ENCODE measurements around the gene VCP.
"Not testable (repeated sequence)": the region's sequence is repeated elsewhere in the genome, so short reads cannot be mapped to it uniquely, and the experiment has no call there.

VCP gene

DNA sequence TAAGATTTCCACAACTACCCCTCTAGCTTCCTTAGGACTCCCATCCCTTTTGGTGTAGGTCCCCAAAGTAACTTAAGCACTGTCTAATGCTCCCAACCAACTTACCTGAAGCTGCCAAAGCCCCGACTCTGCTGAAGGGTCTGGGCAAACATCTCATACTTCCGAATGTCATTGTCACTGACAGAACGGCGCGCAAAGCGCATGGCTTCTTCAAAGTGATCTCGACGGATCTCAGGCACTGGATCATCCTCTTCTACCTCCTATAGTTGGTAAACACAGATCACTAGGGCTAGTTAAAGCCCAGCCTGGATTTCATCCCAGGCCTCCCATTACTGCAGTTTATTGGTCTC is 15.2 kb downstream of the VCP start:
- no peak for DNase-seq

DNA sequence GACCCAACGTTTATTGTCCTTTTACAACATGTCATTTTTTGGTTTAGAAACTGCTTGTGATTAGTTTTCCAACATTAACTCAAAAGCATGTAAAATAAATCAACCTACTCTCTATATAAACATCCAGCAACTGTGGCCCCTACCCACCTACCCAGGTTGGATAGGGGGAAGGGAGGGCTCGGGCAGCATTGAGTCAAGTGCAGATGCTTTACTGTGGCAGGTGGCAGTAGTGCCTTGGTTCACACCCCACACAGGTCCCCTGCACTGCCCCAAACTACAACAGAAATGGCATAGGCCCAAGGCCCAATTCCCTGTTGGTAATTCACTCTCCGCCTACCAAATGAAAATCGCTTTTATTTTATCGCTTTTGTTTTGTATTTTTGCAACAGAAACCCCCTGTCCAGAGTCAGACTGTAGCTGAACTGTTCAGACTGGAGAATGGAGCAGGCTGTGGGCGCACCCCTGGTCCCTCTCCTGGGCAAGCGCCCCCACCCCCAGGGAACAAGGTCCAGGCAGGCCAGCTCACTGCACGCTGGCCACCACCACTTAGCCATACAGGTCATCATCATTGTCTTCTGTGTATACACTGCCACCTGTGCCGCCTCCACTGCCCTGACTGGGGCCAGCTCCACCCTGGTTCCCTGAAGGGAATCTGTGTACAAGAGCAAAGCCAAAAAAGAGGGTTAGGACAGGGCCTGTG is 15.7 kb downstream of the VCP start:
- no peak for DNase-seq

DNA sequence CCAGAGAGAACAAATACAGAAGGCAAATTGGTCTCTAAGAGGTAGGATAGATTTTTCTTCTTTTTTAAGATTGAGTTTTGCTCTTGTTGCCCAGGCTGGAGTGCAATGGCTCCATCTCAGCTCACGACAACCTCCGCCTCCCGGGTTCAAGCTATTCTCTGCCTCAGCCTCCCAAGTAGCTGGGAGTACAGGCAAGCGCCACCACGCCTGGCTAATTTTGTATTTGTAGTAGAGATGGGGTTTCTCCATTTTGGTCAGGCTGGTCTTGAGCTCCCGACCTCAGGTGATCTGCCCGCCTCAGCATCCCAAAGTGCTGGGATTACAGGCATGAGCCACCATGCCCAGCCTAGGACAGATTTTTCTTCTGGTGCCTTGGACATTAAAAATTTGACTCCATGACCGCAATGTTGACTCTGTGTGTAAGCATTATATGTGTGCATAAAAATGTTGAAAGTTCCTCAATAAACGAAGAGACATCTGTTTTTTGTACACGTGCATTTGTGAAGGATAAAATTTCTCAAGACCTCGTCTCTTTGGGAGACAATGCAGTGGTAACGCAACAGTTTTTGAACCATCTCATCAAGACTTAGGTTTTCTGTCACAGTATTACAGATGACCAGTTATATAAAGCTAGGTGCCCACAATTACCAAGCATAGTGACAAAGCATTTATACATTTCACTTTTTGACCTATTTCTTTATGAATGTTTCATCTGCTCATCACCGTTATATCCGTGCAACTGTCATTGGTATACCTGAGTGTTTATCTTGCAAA is 17.4 kb downstream of the VCP start:
- DNase-seq: no peak

DNA sequence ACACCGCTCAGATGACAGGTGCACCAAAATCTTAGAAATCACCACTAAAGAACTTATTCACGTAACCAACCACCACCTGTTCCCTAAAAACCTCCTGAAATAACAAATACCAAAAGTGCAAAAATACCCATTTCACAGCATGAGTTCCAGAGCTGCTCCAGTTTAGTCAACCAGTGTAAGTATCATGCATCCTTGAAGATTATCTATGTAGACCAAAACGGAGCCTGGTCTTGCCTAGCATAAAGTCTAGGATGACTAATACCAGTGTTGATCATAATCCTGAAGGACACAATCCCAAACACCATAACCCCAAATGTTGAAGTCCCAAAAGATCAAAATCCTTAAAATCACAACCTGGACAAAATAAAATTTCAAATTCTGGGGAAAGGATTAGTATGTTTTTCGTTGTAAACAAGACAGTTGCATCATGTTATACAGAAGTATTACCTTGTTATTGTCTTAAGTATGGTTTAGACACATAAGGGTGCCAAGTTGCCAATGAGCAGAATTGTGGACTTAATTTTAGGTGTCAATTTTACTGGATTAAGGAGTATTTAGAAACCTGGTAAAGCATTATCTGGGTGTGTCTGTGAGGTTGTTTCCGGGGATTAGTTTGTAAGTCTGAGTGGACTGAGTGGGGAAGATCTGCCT is 18.1 kb downstream of the VCP start:
- no peak for DNase-seq

DNA sequence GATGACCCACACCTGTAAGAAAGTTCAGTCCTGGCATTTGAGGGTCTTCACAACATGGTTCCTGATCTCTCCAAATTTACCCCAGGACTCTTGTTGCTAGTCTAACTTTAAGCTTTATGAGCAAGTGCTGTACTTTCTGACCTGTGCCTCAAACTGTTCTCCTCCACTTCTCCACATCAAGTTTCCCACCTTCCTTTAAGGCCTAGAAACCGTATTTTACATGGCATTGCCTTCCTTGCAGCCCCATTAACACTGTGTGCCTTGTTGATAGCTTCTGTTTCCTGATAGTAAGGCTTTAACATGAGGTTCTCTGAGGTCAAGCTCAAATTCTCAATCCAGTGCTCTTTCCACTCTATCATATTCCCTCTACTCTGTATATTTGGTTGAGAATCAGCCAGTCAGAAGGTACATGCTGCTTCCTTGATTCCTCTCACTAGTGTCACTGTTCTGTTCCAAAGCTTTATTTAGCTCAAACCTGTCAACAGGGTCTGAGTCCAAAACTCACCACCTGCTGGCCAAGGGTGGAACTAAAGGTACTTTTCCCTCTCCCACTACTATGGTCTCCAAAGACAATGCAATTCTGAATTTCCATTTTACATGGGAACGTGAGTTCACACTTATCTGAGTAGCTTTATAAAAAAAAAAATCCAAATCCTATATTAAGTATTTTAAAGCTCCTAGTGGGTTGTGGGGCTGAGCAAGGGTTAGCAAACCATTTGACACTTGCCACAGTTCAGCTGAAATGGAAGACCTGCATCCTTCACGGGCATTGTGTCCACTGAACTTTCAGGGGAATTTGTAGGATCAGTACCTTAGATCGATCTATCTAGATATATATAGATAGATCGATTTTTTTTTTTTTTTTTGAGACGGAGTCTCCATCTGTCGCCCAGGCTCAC is 21.1 kb downstream of the VCP start:
- DNase-seq: peak; percentile 65

DNA sequence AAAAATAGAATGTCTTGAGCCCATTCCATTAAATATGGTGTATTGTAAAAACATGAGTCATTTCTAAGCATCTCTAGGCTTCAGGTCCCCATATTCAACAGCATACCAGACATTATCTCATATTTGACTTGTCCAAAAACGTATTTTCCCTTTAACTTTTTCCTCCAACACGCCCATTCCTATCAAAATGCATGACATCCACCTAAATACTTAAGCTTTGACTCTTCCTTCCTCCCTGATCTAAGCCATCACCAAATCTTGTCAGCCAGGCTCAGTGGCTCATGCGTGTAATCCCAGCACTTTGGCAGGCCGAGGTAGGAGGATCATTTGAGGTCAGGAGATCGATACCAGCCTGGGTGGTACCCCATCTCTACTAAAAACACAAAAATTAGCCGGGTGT is 23.9 kb downstream of the VCP start:
- DNase-seq: no peak

DNA sequence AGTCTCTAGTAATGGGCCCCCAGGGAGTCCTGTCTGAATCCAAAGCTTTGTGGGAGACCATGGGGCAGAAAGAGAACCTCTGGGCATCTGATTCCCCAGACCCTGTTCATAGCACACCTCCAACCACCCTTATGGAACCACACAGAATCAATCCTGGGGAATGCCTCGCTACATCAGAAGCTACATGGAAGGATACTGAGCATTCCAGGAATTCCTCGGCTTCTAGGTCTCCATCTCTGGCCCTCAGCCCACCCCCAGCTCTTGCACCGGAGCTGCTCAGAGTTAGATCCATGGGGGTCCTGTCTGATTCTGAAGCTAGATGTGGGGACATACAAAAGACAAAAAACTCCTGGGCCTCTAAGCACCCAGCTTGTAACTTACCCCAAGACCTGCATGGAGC is 28.4 kb downstream of the VCP start:
- no peak for DNase-seq

DNA sequence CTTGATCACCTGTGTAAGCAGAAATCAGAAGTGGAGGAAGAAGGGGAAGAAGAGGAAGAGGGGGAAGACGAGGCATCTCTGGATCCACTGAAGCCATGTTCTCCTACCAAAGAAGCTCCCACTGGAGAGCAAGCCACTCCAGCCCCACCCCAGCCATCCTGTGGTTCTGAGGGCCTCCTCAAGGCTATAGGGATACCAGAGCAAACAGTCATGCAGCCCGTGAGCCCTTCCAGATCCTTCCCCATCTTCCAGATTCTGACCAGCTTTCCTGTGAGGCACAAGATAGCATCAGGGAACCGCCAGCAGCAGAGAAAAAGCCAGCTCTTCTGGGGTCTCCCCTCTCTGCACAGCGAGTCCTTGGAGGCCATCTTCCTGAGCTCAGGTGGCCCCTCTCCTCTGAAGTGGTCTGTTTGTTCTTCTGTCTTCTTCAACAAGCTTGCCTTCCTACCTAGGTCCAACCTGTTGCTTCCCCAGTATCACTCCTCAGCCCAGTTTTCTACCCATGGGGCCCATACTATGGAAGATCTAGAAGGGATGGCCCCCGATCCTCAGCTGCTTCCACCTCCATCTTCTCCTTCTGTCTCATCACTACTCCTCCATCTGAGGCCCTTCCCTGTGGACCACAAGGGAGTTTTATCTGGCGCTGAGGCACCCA is 29.4 kb downstream of the VCP start:
- DNase-seq: no peak

DNA sequence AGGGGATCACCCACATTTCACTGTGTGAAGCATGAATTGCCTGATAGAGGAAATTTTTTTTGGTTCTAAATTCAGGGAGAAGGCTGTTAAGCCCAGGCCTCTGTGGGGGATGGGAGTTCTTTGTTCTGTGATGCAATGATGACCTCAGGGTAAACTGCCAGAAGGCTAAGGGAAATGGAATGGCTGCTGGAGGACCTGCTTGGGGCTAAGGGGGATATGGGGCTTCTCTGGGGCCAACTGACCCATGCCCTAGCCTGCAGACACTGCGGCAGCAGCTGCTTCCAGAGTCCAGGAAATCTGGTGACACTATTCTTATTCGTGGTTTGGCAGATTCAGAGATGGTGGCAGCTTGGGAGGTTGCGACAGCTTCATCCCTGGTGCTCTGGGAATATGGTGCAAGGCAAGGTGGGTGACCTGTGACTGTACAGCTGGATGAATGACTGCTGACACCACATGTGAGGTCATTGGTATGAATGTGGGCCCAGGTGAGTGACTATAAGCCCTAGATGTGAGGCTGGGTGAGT is 30.3 kb downstream of the VCP start:
- DNase-seq: no peak

DNA sequence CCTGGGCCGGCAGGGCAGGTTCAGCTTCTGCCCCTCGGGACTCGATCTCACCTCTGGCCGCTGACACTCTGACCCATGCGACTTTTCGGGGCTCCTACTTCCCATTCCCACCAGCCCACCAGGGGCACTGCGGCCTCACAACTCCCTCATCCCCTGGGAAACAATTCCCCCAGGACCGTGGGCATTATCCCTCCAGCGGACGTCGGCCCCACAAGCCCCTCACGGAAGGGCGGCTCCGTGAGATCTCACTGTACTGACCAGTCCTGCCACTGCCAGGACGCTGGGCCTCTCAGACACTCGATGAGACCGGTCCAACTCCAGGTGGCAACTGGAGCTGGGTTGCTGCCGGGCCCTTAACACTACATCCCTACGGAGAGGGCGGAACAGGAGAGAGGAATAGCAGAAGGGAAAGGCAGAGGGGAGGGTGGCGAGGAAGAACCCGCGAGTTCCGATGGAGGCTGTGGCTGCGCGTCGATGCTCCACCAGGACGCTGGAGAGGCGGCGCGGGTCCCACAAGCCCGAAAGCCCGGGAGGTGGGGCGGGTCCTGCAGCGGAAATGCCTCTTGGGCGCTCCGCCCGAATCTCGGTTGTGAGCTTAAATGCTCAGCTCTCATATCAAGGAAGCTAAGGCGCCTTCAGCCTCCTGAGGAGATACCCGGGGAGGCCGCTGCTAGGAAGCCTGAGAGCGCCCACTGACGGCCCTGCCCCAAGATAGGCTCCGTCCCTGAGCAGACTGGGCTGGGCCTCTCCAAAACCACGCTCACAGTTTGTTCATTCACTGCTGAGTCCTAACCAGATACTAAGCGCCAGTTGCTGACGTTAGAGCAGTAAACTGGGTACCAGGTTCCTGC is 36.3 kb downstream of the VCP start:
- DNase-seq: peak; percentile 65

DNA sequence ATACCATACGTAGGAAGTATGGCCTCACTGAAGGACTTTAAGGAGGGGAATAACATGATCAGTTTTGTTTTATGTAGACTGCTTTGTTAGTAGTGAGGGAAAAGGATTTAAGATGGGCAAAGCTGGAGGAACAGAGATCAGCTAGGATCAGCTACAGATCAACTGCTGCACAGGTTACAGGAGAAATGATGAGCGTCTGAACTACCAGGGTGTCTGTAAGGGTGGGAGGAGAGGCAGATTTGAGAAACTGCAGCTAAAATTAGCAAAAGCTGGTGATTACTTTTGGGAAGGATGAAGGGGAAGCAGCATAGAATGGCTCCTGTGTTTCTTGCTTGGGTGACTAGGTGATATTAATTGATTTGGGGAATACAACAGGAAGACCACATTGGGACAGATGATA is 39.3 kb downstream of the VCP start:
- no peak for DNase-seq

DNA sequence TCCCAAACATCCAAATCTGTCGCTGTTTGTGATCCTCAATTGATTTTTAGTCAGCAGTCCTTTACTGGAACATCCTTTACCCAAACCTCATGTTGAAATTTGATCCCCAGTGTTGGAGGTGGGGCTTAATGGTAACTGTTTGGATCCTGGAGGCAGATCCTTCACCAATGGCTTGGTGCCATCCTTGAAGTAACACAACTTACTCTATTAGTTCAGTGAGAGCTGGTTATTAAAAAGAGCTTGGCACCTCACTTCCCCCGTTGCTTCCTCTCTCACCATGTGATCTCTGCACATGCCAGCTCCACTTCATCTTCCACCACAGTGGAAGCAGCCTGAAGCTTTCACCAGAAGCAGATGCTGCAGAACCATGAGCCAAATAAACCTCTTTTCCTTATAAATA is 42.6 kb downstream of the VCP start:
- DNase-seq: no peak

DNA sequence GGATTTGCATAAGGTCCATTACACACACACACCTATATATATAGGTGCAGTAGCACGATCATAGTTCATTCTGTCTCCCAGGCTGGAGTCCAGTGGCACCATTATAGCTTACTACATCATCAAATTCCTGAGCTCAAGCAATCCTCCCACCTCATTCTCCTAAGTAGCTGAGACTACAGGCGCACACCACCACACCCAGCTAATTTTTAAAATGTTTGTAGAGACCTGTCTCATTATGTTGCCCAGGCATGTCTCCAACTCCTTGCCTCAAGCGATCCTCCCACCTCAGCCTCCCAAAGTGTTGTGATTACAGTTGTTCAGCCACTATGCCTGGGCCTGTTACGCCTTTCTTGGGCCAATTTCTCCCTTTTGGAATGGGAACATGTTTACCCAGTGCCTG is 43.2 kb downstream of the VCP start:
- no peak for DNase-seq

DNA sequence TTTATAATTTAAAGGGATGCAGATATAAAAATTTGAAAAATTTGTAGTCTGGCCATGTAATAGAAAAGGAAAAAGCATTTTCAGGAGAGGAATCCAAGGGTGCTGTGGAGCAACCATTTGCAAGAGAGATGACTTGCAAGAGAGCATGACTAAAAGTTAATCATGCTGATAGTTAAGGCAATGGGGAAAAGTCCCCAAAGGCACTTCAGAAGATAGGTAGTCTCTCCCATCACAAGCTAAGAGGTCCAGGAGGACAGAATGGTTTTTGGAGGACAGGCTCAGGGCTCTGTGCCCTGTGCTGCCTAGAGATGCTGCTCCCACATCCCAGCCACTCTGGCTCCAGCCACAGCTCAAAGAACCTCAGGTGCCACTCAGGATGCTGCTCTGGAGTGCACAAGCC is 44.1 kb downstream of the VCP start:
- no peak for DNase-seq

DNA sequence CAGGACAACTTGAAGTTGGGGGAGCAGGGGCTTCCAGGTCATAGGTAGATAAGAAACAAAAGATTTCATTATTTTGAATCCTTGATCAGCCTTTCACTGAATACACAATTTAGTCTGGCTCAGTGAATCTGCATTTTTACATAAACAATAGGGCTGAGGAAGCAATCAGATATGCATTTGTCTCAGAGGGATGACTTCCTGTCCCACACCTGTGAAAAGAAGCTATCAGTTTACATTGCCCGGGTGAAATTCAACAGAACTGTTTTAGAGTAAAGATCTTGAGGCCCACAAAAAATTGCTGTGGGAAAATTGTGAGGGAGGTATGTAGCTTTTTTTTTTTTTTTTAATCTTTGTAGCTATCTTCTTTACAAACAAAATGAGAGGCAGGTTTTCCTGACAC is 44.6 kb downstream of the VCP start:
- DNase-seq: no peak

DNA sequence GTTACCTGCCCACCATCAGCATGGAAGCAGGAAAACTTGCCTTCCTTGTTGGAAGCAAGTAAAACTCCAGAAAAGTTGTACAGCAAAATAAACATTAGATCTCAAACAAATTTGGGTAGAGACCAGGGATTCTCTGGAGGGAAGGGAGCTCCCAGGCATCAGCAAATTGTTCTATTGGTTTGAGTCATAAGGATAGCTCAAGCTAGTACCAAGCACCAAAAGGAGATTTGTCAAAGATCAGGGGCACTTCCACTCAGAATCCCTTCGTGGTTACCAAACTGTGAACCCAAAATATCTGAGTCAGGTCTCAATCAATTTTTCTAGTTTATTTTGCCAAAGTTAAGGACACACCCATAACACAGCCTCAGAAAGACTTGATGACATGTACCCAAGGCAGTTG is 45.1 kb downstream of the VCP start:
- DNase-seq: no peak

DNA sequence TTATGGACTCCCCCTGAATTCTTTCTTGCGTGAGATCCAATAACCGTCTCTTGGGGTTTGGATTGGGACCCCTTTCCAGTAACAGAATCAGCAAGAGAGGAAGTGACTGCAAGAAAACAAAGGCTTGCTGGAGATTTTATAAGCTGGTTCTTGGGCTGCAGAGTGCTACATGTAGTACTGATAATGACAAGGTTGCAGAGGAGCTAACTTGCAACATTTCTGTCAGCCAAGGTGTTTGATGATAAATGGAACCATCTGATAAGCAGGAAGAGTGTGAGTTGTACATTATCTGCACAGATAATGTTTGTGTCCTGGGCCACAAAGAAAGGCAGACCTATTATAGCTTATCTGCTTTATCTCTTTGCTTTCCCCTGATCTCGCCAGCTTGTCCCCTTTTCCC is 45.8 kb downstream of the VCP start:
- DNase-seq: no peak

DNA sequence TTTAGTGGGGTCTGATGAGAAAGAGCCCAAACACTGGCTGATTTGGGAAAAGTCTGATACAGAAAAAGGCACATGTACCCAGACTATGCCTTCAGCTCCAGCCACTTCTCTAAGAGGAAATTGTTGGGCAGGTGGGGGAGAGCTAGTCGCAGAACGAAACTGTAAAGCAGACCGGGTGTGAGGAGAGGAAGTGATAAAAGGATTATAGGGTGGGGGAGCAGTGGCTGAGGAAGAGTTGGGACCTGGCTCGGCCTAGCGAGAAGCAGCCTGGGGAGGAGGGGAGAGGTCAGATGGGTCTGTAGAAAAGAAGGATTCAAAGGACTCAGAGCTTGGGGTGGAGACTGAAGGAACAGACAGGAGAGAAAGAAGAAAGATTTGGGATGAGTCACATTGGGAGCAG is 49.0 kb downstream of the VCP start:
- not testable (repeated sequence) for DNase-seq

DNA sequence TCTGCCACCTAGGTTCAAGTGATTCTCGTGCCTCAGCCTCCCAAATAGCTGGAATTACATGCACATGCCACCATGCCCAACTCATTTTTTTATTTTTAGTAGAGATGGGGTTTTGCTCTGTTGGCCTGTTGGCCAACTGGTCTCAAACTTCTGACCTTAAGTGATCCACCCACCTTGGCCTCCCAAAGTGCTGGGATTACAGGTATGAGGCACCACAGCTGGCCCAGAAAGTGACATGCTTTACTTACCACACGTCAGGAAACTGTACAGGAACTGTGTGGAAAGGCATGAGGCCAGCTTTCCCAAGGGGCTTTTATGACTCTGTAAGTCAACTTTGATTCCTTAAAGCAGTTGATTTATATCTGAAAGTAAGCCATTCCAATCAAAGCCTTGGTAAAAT is 57.9 kb downstream of the VCP start:
- no peak for DNase-seq

DNA sequence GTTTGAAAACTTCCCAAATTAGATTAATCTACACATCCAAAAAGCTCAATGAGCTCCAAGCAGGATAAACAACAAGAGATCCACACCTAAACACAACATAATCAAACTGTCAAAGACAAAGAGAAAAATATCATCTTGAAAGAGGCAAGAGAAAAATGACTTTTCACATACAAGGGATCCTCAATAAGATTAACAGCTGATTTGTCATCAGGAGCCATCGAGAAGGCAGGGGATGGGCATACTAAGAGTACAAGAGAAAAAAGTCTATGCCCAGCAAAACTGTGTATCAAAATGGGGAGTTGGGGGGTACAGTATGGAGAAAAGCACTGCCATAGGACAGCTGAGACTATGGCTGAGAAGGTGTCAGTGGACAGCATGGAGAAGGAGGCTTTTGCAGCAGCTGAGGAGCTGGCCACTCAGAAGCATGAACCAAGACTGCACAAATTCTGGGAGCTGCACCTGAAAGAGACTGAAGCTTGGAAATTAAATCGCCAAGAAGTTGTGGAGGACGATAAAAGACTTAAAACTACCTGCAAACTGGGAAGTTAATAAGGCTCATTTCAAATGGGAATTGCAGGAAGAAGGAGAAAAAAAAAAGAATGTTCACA is 62.0 kb downstream of the VCP start:
- no peak for DNase-seq
